NCI-H1417 (cell line): Measurements from ENCODE around the gene ZBTB32.

ENCODE experiments used
- DNase-seq, 3 experiments: peaks; one replicate each; lab custom pipeline; 2025; lab: John Stamatoyannopoulos, UW

Gene ZBTB32

GRCh38 chr19:35736913-35737886 is 32.8 kb downstream of the ZBTB32 start:
- DNase-seq, result no peak

GRCh38 chr19:35738021-35738886 is 33.9 kb downstream of the ZBTB32 start:
- no peak for DNase-seq

- DNase-seq, result no peak
Observed at GRCh38 chr19:35738887-35739229, 34.5 kb downstream of the ZBTB32 start.

GRCh38 chr19:35739275-35740107 is 35.1 kb downstream of the ZBTB32 start:
- DNase-seq, result peak in 1 of 3 experiments; percentile 24

- DNase-seq, result no peak
Observed at GRCh38 chr19:35740108-35740422, 35.7 kb downstream of the ZBTB32 start.

- DNase-seq, result peak; percentile 96 to 99 (median 98)
Observed at GRCh38 chr19:35740423-35741202, 36.3 kb downstream of the ZBTB32 start.

- no peak for DNase-seq
Observed at GRCh38 chr19:35741203-35741515, 36.8 kb downstream of the ZBTB32 start.

- DNase-seq, result no peak
Observed at GRCh38 chr19:35742121-35742724, 37.9 kb downstream of the ZBTB32 start, which contains the start of gene IGFLR1. Gene IGFLR1 (minus strand): TSS chr19:35742452. CDS start chr19:35741180, 1,272 bp downstream.

GRCh38 chr19:35743640-35744429 is 39.5 kb downstream of the ZBTB32 start:
- no peak for DNase-seq

- DNase-seq, result peak; percentile 92 to 97 (median 97)
Observed at GRCh38 chr19:35744430-35745327, 40.3 kb downstream of the ZBTB32 start.

- peak; percentile 97 to 100 (median 99) for DNase-seq
Observed at GRCh38 chr19:35745328-35746086, 41.1 kb downstream of the ZBTB32 start, which contains the start of the genes PSENEN and U2AF1L4. Gene PSENEN (plus strand): TSS chr19:35745651. CDS start chr19:35745931, 280 bp downstream. Gene U2AF1L4 (minus strand): TSS chr19:35745418. CDS start chr19:35745391, 27 bp downstream.

- no peak for DNase-seq
Observed at GRCh38 chr19:35746087-35746462, 41.7 kb downstream of the ZBTB32 start.

- no peak for DNase-seq
Observed at GRCh38 chr19:35746531-35746930, 42.2 kb downstream of the ZBTB32 start.

- DNase-seq, result peak; percentile 99 to 100 (median 99)
Observed at GRCh38 chr19:35748106-35749020, 44.0 kb downstream of the ZBTB32 start, which contains the start of gene LIN37. Gene LIN37 (plus strand): TSS chr19:35748576. CDS start chr19:35748725, 149 bp downstream.

- DNase-seq, result no peak
Observed at GRCh38 chr19:35750167-35750566, 45.8 kb downstream of the ZBTB32 start.

GRCh38 chr19:35751839-35752745 is 47.7 kb downstream of the ZBTB32 start:
- no peak for DNase-seq
